GM12872 (cell line): ENCODE measurements around the gene KLHL10.
A peak's percentile ranks its signal among the peaks of the same experiment; 100 is the strongest.

Source experiments
- CTCF ChIP-seq: IDR thresholded peaks from 3 replicates; pipeline ENCODE4 v1.5.1; 2011; ENCODE audit warnings: low read depth, mild to moderate bottlenecking, low read length, moderate library complexity; ENCODE audit not compliant: insufficient read depth

Gene KLHL10

GRCh38 chr17:41811549-41812380 is 25.9 kb upstream of the KLHL10 start, which contains the start of gene P3H4:
P3H4 (minus strand) TSS chr17:41811949; CDS start chr17:41811915, 34 bp downstream.
- TF ChIP-seq CTCF, result peak; percentile 76

GRCh38 chr17:41812381-41813151 is 25.1 kb upstream of the KLHL10 start, which contains the start of gene FKBP10:
FKBP10 (plus strand) TSS chr17:41813004; CDS start chr17:41813035, 31 bp downstream.
- TF ChIP-seq CTCF, result no peak

GRCh38 chr17:41813152-41813680 is 24.4 kb upstream of the KLHL10 start:
- TF ChIP-seq CTCF, result no peak

- no peak for TF ChIP-seq CTCF
Observed at GRCh38 chr17:41813699-41814124, 23.9 kb upstream of the KLHL10 start.

GRCh38 chr17:41814195-41814594 is 23.4 kb upstream of the KLHL10 start:
- TF ChIP-seq CTCF, result no peak

- TF ChIP-seq CTCF, result no peak
Observed at GRCh38 chr17:41816637-41817320, 20.8 kb upstream of the KLHL10 start.

- TF ChIP-seq CTCF, result no peak
Observed at GRCh38 chr17:41818024-41818423, 19.6 kb upstream of the KLHL10 start.
